Measurements from ENCODE around the gene CHPF.
A peak's percentile ranks its signal among the peaks of the same experiment; 100 is the strongest.

Gene CHPF

DNA sequence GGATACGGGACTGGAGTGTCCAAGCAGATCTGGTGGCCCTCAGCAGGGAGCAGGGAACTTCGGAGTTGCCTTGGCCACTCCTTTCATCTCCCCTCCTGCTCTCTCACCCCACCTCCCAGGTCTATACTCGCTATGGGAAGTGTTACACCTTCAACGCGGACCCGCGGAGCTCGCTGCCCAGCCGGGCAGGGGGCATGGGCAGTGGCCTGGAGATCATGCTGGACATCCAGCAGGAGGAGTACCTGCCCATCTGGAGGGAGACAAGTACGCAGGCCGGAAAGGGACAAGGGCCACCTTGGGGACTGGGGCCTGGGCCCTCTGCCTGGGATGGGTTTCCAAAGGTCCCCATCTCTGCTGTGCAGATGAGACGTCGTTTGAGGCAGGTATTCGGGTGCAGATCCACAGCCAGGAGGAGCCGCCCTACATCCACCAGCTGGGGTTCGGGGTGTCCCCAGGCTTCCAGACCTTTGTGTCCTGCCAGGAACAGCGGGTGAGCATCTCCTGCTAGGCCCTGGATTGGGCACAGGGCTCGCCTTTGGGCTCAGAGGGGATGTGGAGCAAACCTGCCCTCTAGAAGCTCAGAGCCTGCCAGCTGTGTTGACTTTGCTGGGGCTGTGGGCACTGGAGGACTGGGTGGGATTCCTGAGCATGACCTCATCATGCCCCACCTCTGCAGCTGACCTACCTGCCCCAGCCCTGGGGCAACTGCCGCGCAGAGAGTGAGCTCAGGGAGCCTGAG, 11.8 kb downstream of the CHPF start:
- no peak for DNase-seq (ENCODE audit: low spot score)

DNA sequence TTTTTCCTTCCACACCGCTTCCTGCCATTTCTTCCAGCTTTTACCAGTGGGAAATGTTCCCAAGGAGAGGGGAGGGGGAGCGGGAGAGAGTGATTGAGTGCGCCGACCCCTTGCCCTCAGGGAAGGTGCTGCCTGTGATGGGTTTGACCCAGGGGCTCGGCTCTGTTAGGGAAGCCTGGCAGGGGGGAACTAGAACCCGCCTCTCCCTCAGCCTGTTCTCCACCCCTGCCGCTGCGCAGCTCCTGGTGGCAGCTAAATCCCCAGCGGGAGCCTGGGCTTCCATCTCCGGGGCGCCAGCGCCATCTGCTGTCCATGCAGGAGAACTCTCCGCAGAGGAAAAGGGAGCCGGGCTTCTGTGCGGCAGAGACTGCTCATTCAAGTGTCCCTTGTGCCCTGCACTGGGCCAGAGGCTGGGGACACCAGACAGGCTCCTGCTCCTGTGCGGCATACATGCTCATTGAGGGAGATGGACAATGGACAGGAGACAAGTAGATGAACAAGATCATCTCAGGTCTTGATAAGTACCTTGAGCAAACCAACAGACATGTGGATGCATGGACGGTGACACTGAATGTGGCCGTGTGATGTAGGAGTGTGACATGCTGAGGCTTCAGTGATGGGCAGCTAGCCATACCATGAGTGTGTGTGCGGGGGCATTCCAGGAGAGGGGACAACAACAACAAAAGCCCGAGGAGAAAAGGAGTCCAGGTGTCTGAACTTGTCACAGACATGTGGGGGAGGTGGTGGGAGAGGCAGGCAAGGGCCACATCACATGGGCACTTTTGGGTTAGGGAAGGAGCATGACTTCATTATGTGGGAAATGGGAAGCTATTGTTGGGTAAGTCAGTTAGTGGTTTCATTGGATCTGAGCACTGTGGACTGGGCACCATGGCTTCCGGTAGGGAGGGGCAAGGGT, 13.3 kb downstream of the CHPF start:
- peak; percentile 83 for DNase-seq (ENCODE audit: low spot score)

DNA sequence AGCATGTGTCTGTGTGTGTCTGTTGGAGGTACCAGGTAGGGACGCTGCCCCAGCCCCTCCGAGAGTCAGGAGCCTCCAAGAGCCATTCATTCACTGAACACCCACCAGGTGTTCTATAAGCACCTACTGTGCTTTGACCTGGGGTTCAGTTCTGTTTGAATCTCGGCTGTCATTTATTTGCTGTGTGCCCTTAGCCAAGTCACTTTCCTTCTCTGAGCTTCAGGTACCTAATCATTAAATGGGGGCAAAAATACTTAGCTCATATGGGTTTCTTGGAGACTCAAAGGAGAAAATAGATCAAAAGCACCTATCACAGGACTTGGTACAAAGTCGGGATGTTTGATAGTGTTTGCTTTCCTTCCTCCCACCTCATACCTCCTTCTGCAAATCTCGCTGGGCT, 16.1 kb downstream of the CHPF start:
- no peak for DNase-seq (ENCODE audit: low spot score)

DNA sequence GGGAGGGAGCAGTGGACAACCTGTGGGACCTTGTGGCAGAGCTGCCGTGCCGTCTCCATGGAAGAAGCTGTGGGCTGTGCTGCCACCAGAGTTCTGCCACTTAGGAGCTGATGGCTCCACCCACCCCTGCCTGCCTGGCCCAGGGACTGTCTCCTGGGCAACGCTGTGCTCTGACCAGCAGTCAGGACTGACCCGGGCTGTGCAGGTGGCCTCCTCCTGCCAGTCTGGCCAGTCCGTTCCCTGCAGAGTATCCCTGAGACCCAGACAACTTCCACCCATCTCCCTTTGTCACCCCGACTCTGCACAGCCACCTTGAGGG, 16.6 kb downstream of the CHPF start:
- DNase-seq (ENCODE audit: low spot score): no peak

DNA sequence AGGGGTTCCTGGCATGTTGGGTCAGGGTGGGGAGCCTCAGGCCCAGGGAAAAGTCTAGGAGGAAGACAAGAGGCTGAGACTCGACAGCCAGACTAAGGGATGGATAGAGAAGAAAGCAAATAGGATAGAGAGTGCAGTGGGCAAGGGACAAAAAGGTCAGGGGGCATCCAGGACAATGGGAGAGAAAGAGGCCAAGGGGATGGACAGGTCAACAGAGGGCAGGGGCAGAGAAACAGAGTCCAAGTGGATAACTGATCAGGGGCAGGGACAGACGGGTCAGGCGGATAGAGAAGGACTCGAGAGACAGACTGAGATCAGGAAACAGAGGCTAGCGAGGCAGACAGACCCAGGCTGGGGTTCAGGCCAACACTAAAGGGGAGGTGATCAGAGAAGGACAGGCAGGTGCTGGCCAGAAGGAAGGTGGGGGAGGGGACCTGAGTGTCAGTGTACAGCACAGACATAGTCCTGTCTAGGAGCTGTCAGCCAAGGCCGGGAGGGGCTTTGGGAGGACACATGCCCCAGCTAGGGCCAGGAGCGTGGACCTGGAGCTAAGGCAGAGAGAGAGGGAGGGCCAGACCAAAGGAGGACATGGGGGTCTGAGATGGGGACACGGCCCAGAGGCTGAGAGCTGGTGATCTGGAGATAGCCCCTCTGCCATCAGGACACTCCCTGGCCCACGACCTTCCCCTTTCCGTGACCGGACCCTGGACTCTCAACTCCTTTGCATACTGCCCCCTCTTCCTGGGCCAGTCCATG, 17.1 kb downstream of the CHPF start:
- no peak for DNase-seq (ENCODE audit: low spot score)

DNA sequence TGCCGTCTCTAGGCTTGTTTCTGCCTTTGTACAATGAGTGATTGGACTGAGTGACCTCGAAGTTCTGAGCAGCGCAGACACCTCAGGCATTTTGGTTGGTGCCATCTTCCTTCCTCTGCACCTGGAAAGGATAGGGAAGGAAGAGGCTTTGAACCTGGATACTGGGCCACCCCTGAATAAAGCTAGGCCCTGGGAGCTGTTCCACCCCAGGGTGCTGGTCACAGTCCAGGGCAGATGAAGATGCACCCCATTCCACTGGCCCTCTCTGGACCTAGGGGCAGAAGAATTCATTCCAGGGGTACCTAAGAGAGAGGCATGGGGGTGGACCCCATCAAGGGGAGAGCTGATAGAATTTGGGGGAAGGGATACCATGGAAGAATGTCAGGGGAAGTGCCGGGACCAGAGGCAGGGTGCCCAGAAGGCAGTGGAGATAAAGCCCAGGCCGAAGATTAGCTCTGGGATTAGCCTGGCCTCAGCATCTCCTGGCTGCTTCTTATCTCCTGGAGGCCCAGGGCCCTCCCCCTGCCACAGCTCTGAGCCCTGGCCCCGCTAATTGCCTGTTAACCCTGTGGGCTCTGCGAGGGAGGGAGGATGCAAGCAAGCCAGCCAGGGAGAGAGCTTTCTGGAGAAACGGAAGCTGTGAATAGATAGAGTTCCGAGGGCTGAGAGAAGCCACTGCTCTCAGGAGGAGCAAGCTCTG, 17.9 kb downstream of the CHPF start:
- peak; percentile 24 for DNase-seq (ENCODE audit: low spot score)

DNA sequence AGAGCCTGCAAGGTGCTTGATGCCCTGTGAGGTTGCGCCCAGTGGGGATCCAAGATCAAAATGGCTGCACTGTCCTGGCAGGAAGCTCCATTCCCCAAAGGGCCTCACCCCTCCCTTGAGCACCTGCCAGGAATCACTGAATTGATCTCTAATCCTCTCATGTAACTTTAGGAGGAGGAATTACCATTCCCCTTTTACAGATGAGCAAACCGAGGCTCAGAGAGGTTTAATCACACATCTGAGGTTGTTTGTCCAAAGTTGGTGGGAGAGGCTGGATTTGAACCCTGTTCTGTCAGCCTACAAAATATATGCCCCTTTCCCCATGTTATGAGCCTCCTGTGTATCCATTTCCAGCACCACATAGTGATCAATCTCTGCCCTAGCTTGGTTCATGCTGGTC, 18.8 kb downstream of the CHPF start:
- DNase-seq (ENCODE audit: low spot score): no peak

DNA sequence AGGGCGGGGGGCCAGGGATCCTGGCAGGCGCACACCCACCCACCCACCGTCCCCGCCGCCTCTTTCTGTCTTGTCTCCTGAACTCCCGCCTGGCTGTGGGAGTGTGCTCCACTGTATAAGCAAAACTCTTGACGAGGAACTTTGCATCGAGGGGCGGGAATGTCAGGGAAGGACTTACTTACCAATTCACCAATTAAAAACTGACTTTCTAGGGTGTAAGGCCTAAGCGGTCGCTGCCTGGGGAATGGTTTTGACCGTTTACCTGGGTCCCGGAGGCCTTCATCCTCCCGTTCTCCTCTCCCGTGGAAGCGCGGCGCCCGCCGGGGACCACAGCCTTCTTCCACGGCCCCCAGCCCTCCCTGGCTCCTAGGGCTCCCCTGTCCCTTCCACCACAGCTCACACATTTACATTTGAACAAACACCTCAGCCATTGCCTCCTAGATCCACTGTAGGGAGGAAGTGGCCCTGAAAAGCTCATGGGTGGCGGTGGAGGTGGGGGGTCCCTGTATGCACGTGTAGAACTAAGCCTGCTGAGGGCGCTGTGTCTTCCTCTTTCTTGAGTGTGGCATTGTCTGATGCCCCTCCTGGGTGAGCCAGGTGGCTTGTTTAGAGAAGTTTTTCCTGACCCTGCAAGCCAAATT, 20.5 kb downstream of the CHPF start:
- no peak for DNase-seq (ENCODE audit: low spot score)

DNA sequence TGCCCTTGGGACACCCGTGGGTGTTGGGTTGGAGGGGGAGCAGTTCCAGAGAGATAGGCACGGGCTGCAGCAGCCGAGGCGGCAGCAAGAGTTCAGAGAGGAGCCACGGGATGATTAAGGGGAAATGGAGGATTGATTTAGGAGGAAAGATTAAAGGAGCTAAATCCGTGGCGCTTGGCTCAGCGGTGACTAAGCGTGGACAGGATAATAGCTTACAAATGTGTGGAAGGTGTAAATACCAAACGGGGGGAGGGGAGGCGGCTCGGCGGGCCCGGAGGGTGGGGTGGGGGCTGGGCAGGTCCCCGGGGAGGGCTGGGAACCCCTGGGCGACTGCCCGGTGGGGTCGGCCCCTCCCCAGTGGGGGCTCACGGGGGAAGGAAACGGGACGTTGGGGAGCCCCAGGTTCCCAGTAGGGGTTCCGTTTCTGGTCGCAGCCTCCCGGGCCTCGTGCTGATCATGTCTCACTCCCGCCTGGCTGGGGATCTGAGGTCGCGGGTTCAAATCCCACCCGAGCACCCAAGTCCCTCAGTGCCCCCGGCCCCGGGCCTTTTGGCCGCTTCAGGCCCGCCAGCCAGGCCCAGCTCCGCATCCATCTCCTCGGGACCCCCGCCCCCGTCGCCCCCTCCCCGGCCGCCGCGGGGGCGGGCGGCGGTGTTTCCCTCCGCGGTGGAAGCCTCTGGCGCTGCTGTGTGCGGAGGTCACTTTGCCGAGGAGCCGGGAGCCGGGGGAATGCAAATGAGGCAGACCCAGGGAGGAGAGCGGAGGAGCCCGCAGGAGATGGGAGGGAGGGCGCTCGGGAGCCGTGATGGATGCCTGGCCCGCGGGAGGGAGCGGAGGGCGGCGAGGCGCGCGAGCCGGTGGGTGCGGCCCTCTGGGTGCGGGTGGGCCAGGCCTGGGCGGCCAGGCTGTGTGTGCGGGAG, 21.2 kb downstream of the CHPF start:
- no peak for DNase-seq (ENCODE audit: low spot score)

DNA sequence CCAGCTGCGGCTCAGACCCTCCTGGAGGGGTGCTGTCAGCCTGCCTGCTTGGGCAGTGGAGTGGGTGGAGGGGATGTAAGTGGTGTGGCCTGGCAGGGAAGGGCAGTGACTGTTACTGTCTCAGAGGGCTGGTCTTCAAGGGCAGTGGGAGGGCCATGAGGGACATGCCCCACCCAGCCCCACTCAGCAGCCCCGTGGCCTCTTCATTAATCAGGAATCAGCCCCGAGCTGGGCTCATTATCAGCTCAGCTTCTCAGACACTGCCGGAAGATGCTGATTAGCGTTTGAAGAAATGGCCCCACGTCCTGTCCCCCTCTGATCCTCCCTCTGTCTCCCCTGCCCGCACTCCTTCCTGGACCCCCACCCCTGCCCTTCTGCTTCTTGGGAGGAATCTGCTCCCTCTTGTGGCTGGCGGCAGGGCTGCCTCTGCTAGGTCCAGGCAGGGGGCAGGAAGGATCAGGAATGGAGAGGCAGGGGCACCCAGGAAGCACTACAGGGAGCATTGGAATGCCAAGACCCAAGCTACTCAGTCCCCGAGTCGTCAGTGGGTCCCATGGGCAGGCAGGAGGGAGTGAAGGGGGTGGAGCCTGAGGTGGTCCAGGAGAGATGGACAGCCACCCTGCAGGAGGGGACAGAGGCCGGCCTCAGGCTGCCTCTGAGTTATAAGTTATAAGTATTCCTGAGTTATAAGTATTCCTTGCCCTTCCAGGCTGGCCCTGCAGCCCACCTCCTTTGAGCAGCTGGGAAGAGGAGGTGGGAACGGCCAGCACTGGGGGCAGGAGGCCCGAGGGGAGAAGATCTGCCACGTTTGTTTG, 22.3 kb downstream of the CHPF start:
- DNase-seq (ENCODE audit: low spot score): no peak

DNA sequence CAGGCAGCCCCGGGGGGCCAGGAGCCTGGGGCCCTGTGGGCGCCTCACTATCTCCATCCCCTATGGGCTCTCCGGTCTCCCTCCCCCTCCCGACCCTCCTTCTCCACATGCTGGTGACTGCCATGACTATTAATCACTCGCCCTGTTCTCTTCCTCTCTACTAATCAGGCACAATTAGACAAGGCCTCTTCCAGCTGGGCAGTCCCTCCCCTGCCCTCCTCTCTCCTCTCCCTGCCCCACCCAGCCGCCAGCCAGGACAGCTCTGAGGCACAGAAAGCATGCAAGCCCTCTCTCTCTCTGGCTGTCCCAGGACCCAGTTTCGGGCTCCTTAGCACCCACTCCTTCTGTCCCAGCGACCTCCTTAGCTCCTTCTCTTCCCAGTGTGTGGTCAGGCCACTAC, 23.5 kb downstream of the CHPF start:
- no peak for DNase-seq (ENCODE audit: low spot score)

DNA sequence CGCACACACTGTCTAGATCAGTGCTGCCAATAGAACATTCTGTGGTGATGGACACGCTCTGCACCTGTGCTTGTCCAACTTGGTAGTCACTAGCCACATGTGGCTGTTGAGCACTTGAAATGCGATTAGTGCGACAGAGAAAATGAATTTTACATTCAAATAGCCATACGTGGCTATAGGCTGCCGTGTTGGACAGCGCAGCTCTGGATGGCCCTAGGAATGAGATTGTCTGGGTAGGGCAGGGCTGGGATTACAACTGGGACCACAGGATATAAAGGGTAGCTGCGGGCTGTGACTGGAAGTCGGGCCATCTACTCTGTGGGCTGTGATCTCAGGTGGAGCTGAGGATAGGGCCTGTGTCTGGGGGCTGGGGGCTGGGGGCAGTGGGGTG, 24.1 kb downstream of the CHPF start:
- DNase-seq (ENCODE audit: low spot score): no peak

DNA sequence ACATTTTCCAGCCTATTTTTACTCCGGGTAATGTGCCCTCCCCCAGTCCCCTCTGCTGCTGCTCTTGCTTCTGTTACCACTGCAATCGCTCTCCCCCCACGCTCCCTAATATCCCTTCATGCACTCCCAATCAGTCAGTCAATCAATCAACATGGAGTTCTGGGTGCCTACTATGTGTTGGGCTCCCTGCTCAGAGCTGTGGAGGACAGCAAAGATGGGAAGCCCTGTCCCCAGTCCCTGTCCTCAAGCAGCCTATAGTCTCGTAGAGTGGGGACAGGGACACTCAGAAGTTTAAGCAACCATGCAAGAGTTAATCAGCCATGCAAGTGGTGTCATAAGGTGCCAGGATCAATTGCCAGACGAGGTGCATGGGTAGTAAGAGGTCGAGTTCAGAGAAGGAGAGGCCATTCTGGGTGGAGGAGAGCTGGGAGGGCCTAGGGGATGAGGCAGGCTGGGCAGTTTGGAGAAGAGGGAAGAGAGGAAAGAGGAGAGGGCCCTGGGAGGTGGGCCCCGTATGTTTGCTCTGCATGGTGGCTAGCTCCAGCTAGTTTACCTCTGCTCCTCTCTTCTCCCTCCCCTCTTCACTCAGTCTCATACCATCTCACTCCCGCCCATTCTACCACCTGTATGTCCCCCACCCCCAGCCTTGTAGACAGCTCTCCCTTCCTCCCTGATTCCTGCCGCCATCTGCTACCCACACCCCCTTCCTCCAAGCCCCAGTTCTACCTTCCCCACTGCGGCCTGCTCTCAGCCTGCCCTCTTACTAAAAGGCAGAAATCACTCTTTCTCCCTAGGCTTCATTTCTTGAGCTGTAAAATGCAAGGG, 25.4 kb downstream of the CHPF start:
- DNase-seq (ENCODE audit: low spot score): no peak

DNA sequence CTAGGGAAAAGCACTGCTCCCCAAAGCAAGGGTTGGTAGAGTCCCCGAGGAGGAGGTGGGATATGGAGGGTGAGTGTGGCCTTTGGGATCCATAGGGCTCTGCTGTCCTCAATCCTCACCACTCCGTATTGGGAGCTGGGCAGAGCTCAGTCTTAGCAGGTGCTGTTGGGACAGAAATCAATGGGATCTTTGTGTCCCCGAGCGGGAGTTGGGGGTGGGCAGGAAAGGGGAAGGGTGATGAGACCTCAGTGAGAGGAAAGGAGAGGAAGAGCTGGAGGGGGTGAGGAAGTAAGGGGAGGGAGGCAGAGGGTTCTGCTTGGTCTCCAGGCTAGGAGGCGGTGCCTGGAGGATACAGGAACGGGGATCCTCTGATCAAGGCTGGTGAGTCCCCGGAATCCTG, 26.7 kb downstream of the CHPF start:
- no peak for DNase-seq (ENCODE audit: low spot score)

DNA sequence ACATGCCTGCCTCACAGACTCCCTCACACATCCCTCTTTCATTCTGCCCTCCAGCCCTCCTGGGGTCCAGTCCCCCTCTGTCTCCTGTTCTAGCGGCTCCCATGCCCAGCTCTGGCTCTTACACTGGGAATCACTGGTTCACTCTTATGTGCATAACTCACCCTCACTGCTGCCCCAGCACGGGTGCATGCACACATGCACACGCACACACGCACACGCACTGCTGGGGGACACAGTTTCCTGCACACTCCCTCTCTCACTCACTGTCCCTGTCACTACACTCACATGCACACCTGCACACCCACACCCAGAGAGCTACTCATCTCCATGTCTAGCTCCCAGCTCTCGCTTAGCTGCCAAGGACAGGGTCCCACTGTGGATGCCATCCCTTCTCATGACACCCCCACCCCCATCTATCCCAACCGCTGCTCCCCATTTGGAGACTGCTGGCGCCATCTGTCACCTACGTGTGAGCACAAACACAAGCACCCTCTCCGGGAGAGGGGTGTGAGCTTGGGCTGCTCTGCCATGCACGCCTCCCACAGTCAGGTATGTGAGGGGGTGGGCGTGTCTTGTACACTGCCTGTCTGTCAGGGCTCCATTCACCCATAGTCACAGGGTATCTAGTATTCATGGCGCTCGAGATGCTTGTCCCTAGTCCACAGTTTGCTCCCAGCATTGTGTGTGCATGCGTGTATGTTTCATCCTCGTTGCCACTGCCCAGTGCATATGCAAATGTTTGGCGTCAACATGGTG, 27.6 kb downstream of the CHPF start:
- no peak for DNase-seq (ENCODE audit: low spot score)

DNA sequence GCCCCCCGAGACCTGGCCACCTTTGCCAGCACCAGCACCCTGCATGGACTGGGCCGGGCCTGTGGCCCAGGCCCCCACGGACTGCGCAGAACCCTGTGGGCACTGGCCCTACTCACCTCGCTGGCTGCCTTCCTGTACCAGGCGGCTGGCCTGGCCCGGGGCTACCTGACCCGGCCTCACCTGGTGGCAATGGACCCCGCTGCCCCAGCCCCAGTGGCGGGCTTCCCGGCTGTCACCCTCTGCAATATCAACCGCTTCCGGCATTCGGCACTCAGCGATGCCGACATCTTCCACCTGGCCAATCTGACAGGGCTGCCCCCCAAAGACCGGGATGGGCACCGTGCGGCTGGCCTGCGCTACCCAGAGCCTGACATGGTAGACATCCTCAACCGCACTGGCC, 28.8 kb downstream of the CHPF start:
- DNase-seq (ENCODE audit: low spot score): no peak

DNA sequence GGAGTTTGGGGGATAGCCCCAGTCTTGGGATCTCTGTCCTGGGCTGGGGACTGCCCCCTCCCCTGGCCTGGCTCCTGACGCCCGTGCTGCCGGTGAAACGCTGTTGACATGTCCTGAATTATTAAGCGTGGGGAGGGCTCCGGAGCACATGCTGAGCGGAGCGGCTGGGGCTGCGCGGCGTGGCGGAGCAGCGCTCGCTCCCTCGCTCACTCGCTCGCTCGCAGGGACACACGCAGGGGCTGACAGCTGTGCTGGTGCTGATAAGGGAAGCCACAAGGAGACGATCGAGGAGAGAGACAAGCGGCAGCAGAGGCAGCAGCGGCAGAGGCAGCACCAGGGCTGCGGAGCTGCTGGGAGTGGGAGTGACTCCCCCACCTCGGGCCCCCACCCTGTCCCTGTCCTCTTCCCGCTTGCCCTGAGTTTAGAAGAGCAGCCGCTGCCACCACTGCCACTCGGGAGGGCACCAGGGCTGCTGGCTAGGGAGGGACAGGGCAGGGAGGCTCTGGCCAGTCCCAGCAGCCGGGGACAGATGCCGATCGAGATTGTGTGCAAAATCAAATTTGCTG, 29.3 kb downstream of the CHPF start, which contains the start of gene ASIC4:
Gene ASIC4 (plus strand): TSS at position 287 of the 566 bp plus-strand sequence. CDS start 243 bp downstream, at position 530.
- peak; percentile 79 for DNase-seq (ENCODE audit: low spot score)

DNA sequence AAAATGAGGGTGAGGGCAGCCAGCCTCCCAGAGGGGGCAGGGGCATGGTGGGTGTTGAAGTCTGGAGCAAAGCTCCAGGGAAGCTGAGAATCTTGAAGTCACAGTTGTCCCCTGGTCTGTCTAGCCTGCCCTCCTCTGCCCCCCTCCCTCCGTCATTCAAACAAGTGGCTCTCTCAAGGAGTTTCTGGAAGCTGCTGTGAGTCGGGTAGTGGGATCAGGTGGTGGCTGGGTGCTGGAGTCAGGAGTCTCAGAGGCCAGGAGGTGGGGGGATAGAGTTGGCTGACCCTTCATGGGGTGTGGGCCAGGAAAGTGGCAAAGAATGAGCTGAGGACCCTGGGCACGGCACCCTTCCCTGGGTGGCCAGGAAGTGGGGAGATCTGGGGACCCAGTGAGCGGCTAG, 29.8 kb downstream of the CHPF start:
- DNase-seq (ENCODE audit: low spot score): no peak
